GM12872 (cell line): Measurements from ENCODE around the gene GPR55.

Source experiments
- TF ChIP-seq, protein P1 (sequence below): IDR thresholded peaks from 3 replicates; pipeline ENCODE4 v1.5.1; 2011; ENCODE audit warnings: low read depth, mild to moderate bottlenecking, low read length, moderate library complexity; ENCODE audit not compliant: insufficient read depth

GPR55 gene

DNA sequence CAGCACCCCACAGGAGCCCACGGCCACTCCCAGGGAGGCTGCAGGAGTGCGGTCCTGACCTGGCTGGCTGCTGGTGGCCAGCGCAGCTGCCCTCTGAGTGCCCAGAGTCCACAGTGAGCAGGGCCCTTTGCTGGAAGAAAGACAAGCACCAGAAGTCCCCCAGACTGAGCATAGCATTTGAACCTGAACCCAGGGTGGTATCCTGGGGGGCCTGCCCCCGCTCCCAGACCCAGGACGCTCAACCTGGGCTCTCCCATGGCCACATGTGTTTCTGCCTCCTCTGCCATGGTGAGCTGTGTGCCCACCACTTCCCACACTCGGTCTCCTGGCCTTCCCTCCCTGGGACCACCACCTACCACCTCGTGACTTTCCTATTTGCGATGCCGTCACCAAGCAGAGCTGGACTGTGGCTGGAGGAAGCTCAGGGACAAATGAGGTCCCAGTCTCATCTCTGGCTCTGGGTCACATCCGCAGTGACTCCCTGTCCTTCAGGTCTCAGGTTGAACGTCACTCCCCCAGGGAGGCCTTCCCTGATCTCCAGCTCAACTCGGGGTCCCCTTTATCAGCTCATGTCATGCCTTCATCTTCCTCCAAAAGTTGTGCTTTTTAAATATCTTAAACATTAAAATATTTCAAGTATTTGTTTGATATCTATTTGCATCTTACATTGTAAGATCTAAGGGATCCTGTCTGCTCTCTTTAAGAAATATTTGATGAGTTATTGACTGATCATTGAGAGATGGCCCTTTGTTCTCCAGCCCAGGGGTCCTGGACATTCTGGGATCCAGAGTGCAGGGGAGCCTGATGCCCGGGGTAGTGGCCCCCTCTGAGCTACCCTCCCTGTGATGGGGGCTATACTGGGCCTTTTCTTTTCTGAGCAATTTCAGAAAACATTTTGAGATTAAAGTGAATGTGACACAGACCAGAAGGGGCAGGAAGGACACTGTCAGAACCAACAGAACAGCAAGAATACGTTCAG is 16.4 kb upstream of the GPR55 start:
- TF ChIP-seq, protein P1, sequence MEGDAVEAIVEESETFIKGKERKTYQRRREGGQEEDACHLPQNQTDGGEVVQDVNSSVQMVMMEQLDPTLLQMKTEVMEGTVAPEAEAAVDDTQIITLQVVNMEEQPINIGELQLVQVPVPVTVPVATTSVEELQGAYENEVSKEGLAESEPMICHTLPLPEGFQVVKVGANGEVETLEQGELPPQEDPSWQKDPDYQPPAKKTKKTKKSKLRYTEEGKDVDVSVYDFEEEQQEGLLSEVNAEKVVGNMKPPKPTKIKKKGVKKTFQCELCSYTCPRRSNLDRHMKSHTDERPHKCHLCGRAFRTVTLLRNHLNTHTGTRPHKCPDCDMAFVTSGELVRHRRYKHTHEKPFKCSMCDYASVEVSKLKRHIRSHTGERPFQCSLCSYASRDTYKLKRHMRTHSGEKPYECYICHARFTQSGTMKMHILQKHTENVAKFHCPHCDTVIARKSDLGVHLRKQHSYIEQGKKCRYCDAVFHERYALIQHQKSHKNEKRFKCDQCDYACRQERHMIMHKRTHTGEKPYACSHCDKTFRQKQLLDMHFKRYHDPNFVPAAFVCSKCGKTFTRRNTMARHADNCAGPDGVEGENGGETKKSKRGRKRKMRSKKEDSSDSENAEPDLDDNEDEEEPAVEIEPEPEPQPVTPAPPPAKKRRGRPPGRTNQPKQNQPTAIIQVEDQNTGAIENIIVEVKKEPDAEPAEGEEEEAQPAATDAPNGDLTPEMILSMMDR: no peak

DNA sequence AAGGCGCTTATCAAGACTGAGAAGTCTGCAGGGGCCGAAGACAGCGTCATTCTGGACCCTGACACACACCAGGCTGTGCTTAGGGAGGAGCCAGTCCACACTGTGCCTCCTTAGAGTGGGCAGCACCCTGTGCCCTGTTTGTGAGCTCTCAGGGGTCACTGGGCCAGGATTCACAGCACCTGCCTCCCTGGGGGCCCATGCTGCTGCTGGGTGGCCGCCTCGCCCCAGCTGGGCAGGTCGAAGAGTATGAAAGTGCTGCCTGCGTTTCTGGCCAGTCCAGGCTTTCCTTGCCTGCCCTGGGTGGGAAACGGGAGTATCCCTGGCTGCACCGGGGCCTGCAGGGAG is 15.4 kb upstream of the GPR55 start:
- TF ChIP-seq, protein P1: no peak

DNA sequence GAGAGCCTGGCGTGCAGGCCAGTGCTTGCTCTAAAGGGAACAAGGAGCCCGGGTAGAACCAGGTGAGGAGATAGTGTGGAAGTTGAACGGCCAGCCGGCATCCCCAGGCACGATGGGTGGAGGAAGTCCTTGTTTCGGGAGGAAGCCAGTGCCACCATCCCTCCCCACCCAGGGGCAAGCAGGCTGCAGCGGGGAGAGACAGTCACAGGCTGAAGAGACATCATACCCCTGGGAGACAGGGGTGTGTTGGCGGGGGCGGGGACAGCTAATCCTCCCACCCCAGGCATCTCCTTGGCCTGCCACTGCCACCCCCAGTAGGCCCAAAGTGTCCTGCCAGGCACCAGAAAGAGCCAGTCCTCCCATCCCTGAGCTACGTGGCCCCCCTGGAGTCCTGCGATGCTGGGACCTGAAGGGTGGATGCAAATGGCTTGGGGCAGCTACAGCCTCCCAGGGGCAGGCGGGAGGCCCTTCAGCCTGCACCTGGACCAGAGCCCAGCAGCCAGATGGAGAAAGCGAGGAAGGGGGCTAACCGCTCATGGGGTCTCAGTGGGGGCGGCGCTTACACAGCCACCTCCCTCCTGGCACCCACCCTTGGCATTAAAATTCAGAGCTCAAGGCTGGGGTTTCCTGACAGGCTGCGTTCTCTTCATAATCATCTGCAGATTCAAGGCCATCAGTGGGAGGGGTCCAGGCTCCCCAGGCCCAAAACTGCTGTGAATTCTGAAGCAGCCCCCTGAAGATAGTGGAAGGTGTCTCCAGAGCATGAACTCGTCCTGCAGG is 14.8 kb upstream of the GPR55 start:
- TF ChIP-seq, protein P1: no peak

DNA sequence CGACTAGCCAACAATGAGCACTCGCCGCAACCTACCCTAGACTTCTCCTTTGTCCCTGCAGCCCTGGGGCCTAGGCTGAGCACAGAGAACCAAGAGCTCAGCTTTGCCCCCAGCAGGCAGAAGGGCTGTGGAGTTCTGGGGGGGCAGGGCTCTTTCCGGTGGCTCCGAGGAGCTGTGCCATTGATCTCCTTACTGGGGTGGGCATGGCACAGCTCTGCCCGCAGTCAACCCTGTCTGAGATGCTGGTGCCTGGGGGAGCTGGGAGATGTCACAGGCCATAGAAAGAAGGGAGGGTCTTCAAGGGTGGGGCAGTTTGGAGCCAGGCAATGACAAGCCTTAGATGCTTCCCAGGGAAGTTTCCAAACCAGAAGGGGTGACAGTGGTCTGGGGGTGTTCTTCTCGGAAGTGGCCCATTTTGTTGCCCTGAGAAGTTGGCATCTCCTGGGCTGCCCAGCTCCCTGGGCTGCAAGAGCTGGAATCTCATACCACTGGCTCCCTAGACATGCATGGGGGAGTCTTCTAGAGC is 14.1 kb upstream of the GPR55 start:
- TF ChIP-seq, protein P1: no peak

DNA sequence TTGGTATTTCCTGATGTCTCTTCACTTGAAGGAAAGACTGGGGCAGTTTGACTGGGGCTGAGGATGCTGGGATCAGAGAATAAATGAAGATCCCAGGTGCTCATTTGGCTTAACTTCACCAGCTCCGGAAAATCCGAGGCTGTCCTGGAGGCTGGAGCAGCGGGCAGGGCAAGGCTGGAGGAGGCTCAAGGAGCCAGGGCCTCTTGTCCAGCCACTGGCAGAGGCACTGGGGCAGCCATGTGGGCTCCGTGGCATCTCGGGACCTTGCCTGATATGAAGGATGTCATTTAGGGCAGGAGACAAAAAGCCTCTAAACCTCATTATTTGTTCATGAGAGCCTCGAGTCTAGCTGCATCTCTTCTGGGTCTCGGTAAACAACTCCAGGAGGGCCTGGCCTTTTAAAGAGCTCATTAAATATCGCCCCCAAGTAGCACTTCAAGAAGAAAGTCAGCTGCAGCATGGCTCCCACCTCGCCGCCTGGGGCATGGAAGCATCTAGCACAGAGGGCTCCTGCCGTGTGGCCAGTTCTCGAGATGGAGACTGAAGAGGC is 13.5 kb upstream of the GPR55 start:
- TF ChIP-seq, protein P1: no peak

DNA sequence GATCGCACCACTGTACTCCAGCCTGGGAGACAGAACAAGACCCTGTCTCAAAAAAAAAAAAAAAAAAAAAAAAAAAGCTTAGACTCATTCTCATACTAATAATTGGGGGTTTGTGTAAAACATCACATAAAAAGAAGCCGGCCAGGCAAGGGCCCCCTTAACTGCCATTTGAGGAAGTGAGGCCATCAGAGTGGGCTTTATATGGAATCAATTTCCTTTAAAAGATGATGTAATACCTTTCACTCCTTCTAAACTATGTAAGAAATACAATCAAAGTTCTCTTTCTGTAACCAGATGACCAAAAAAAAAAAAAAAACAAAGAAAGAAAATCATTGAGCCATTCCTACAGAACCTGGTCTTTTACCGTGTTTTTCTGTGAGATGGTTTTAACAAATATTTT is 13.1 kb upstream of the GPR55 start:
- TF ChIP-seq, protein P1: no peak

DNA sequence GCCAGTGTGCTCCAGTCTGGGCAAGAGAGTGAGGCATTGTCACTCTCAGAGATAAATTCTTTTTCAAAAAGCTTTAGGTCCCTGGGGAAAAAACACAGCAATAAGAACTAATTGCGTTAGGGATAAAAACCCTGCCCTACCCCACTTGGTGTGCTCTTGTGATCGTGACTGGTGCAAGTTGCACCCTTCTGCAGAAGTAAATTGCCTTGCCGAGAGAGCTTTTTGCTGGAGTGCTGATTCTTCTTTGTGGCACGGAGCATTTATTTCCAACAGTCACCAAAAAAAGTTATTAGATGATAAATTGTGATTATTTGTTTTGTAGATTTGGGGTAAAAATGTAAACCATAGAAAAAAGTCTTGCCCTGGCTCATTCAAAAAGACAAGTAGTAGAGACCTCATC is 12.3 kb upstream of the GPR55 start:
- TF ChIP-seq, protein P1: no peak
